Measurements from ENCODE around the gene RGS17.

RGS17 gene

GRCh38 chr6:153150371-153150751 is 19.3 kb upstream of the RGS17 start:
- no peaks in the 10 kb centered on the region for H3K36me3 ChIP-seq (ENCODE audit: control insufficient read depth in 2 of 2, insufficient read depth in 1 of 2, low read length in 2 of 2)
- H3K9me3 ChIP-seq (ENCODE audit: control insufficient read depth, insufficient read depth, low read depth, low read length) = no peaks in the 10 kb centered on the region
- ChIA-PET POLR2A (no interaction called here), CTCF (interaction anchor here (1.0 kb wide), 1 partner anchor 126 kb away, joined by 3 read pairs; no protein-coding TSS in a partner anchor)
- H3K27ac ChIP-seq (ENCODE audit: extremely low read depth, low read depth, low read length) = no peak overlapping the region
- H3K4me1 ChIP-seq (ENCODE audit: control insufficient read depth, insufficient read depth, low read length) = no peaks in the 10 kb centered on the region
- no peak overlapping the region for H3K4me3 ChIP-seq (ENCODE audit: low read depth, low read length)
- no peak for TF ChIP-seq ZBTB1 (tag by site-specific recombination; IDR thresholded peaks at IDR 0.05)
- TF ChIP-seq ZNF394 (tag by site-specific recombination; IDR thresholded peaks at IDR 0.05; ENCODE audit: borderline replicate concordance) = no peak
- no peak for TF ChIP-seq FEZF1 (tag by site-specific recombination; IDR thresholded peaks at IDR 0.05)
- TF ChIP-seq ZNF211 (tag by site-specific recombination; IDR thresholded peaks at IDR 0.05; ENCODE audit: low read depth) = no peak

GRCh38 chr6:153149891-153150290 is 18.8 kb upstream of the RGS17 start:
- no peak overlapping the region for H3K4me3 ChIP-seq (ENCODE audit: low read depth, low read length)
- TF ChIP-seq ZBTB26 (tag by site-specific recombination; optimal IDR thresholded peaks at IDR 0.05) (no peak), ZNF211 (tag by site-specific recombination; IDR thresholded peaks at IDR 0.05; ENCODE audit: low read depth) (no peak), GFI1B (tag by site-specific recombination; IDR thresholded peaks at IDR 0.05) (no peak), KLF1 (tag by site-specific recombination; IDR thresholded peaks at IDR 0.05) (no peak), ZNF426 (tag by site-specific recombination; IDR thresholded peaks at IDR 0.05) (no peak), PRDM10 (tag by site-specific recombination; IDR thresholded peaks at IDR 0.05) (no peak), ZNF398 (tag by site-specific recombination; IDR thresholded peaks at IDR 0.05) (no peak), ZNF324 (tag by site-specific recombination; IDR thresholded peaks at IDR 0.05) (no peak), ZNF670 (tag by site-specific recombination; IDR thresholded peaks at IDR 0.05; ENCODE audit: low read depth) (no peak)
- H3K4me1 ChIP-seq (ENCODE audit: control insufficient read depth, insufficient read depth, low read length) = no peaks in the 10 kb centered on the region
- H3K36me3 ChIP-seq (ENCODE audit: control insufficient read depth in 2 of 2, insufficient read depth in 1 of 2, low read length in 2 of 2) = no peaks in the 10 kb centered on the region
- CTCF ChIA-PET = interaction anchor here (1.0 kb wide), 1 partner anchor 125 kb away, joined by 3 read pairs; no protein-coding TSS in a partner anchor
- POLR2A ChIA-PET = no interaction called here
- no peak overlapping the region for H3K27ac ChIP-seq (ENCODE audit: extremely low read depth, low read depth, low read length)
- H3K9me3 ChIP-seq (ENCODE audit: control insufficient read depth, insufficient read depth, low read depth, low read length) = no peaks in the 10 kb centered on the region

- no peak for TF ChIP-seq ZBTB7A (tag by site-specific recombination; IDR thresholded peaks at IDR 0.05; ENCODE audit: low read depth)
- TF ChIP-seq ZNF768 (tag by site-specific recombination; IDR thresholded peaks at IDR 0.05) = no peak
- TF ChIP-seq ZNF266 (tag by site-specific recombination; IDR thresholded peaks at IDR 0.05; ENCODE audit: low read depth) = no peak
- TF ChIP-seq YY2 (tag by site-specific recombination; IDR thresholded peaks at IDR 0.05) = no peak
- no peak for TF ChIP-seq ZNF169 (tag by site-specific recombination; IDR thresholded peaks at IDR 0.05)
- no peak for TF ChIP-seq ZNF146 (tag by site-specific recombination; IDR thresholded peaks at IDR 0.05)
- no peak for TF ChIP-seq SP7 (tag by site-specific recombination; IDR thresholded peaks at IDR 0.05)
- no peak for TF ChIP-seq ZNF140 (tag by site-specific recombination; IDR thresholded peaks at IDR 0.05)
- no peak for TF ChIP-seq HOXD13 (CRISPR knock-in tag; IDR thresholded peaks at IDR 0.05; ENCODE audit: borderline replicate concordance)
- TF ChIP-seq ZNF23 (tag by site-specific recombination; IDR thresholded peaks at IDR 0.05; ENCODE audit: borderline replicate concordance) = no peak
- TF ChIP-seq ZNF501 (tag by site-specific recombination; IDR thresholded peaks at IDR 0.05) = no peak
- TF ChIP-seq ZNF585B (tag by site-specific recombination; IDR thresholded peaks at IDR 0.05) = no peak
- TF ChIP-seq BCL11A (tag by site-specific recombination; IDR thresholded peaks at IDR 0.05; ENCODE audit: low read depth) = no peak
- TF ChIP-seq ZNF621 (tag by site-specific recombination; IDR thresholded peaks at IDR 0.05) = no peak
- TF ChIP-seq GLIS2 (tag by site-specific recombination; IDR thresholded peaks at IDR 0.05) = no peak
- ChIA-PET CTCF (interaction anchor here (0.7 kb wide), 1 partner anchor 13 kb away, joined by 3 read pairs; no protein-coding TSS in a partner anchor), POLR2A (no interaction called here)
- H3K27ac ChIP-seq (ENCODE audit: extremely low read depth, low read depth, low read length) = no peak overlapping the region
- H3K9me3 ChIP-seq (ENCODE audit: control insufficient read depth, insufficient read depth, low read depth, low read length) = no peaks in the 10 kb centered on the region
- H3K4me1 ChIP-seq (ENCODE audit: control insufficient read depth, insufficient read depth, low read length) = no peaks in the 10 kb centered on the region
- H3K4me3 ChIP-seq (ENCODE audit: low read depth, low read length) = no peak overlapping the region
- no peaks in the 10 kb centered on the region for H3K36me3 ChIP-seq (ENCODE audit: control insufficient read depth in 2 of 2, insufficient read depth in 1 of 2, low read length in 2 of 2)
Measured at GRCh38 chr6:153146413-153146812, 15.3 kb upstream of the RGS17 start.
